ENCODE measurements around the gene WARS2. TPM values are rescaled to one million over a fixed set of nuclear protein-coding genes. Genes with fewer than 3 reads are reported as not detected.
"Not testable (repeated sequence)": the region's sequence is repeated elsewhere in the genome, so short reads cannot be mapped to it uniquely, and the experiment has no call there.

The WARS2 gene
- total RNA-seq, 1 donor = 23.9 TPM

- Histone ChIP-seq H3K4me1 (ENCODE audit: insufficient read depth, low read length) (peaks cover 17% of the 10 kb centered on the region), H3K9me3 (ENCODE audit: low read depth, low read length) (no peaks in the 10 kb centered on the region), H3K4me3 (ENCODE audit: insufficient read depth, low read length) (no peak overlapping the region), H3K27me3 (ENCODE audit: insufficient read depth, low read length) (no peaks in the 10 kb centered on the region), H3K79me2 (ENCODE audit: insufficient read depth, low read length) (peaks cover 17% of the 10 kb centered on the region), H3K36me3 (ENCODE audit: insufficient read depth, low read length) (no peaks in the 10 kb centered on the region), H4K20me1 (ENCODE audit: insufficient read depth, low read length) (no peaks in the 10 kb centered on the region), H2AFZ (ENCODE audit: low read length) (no peak overlapping the region), H3K4me2 (ENCODE audit: insufficient read depth, low read length) (no peak overlapping the region), H3K27ac (ENCODE audit: low read depth, low read length) (no peak overlapping the region)
- TF ChIP-seq CTCF (IDR thresholded peaks at IDR 0.05; ENCODE audit: extremely low read depth, low read depth, low read length) = no peak
- DNase-seq (ENCODE audit: insufficient read length, low spot score, missing footprints) = peak; percentile 43
Measured at GRCh38 chr1:119133987-119134386, 6.5 kb downstream of the WARS2 start.

GRCh38 chr1:119132179-119132578, 8.3 kb downstream of the WARS2 start:
- Histone ChIP-seq H4K20me1 (ENCODE audit: insufficient read depth, low read length) (no peaks in the 10 kb centered on the region), H3K27me3 (ENCODE audit: insufficient read depth, low read length) (no peaks in the 10 kb centered on the region), H3K27ac (ENCODE audit: low read depth, low read length) (no peak overlapping the region), H3K4me3 (ENCODE audit: insufficient read depth, low read length) (no peak overlapping the region), H3K4me1 (ENCODE audit: insufficient read depth, low read length) (peaks cover 17% of the 10 kb centered on the region), H3K9me3 (ENCODE audit: low read depth, low read length) (no peaks in the 10 kb centered on the region), H3K4me2 (ENCODE audit: insufficient read depth, low read length) (no peak overlapping the region), H3K36me3 (ENCODE audit: insufficient read depth, low read length) (no peaks in the 10 kb centered on the region), H2AFZ (ENCODE audit: low read length) (no peak overlapping the region), H3K79me2 (ENCODE audit: insufficient read depth, low read length) (peaks cover 11% of the 10 kb centered on the region)
- TF ChIP-seq CTCF (IDR thresholded peaks at IDR 0.05; ENCODE audit: extremely low read depth, low read depth, low read length) = no peak
- no peak for DNase-seq (ENCODE audit: insufficient read length, low spot score, missing footprints)

GRCh38 chr1:119125874-119126273, 14.6 kb downstream of the WARS2 start:
- TF ChIP-seq CTCF (IDR thresholded peaks at IDR 0.05; ENCODE audit: extremely low read depth, low read depth, low read length) = no peak
- Histone ChIP-seq H3K4me2 (ENCODE audit: insufficient read depth, low read length) (no peak overlapping the region), H3K27ac (ENCODE audit: low read depth, low read length) (no peak overlapping the region), H3K4me1 (ENCODE audit: insufficient read depth, low read length) (no peaks in the 10 kb centered on the region), H3K9me3 (ENCODE audit: low read depth, low read length) (no peaks in the 10 kb centered on the region), H2AFZ (ENCODE audit: low read length) (no peak overlapping the region), H3K36me3 (ENCODE audit: insufficient read depth, low read length) (no peaks in the 10 kb centered on the region), H3K4me3 (ENCODE audit: insufficient read depth, low read length) (no peak overlapping the region), H3K27me3 (ENCODE audit: insufficient read depth, low read length) (no peaks in the 10 kb centered on the region), H3K79me2 (ENCODE audit: insufficient read depth, low read length) (no peaks in the 10 kb centered on the region), H4K20me1 (ENCODE audit: insufficient read depth, low read length) (no peaks in the 10 kb centered on the region)
- no peak for DNase-seq (ENCODE audit: insufficient read length, low spot score, missing footprints)

GRCh38 chr1:119124764-119125163, 15.7 kb downstream of the WARS2 start:
- no peaks in the 10 kb centered on the region for H3K27me3 ChIP-seq (ENCODE audit: insufficient read depth, low read length)
- no peak overlapping the region for H3K4me3 ChIP-seq (ENCODE audit: insufficient read depth, low read length)
- no peak overlapping the region for H3K4me2 ChIP-seq (ENCODE audit: insufficient read depth, low read length)
- no peaks in the 10 kb centered on the region for H3K36me3 ChIP-seq (ENCODE audit: insufficient read depth, low read length)
- no peaks in the 10 kb centered on the region for H3K4me1 ChIP-seq (ENCODE audit: insufficient read depth, low read length)
- H2AFZ ChIP-seq (ENCODE audit: low read length) = no peak overlapping the region
- H3K27ac ChIP-seq (ENCODE audit: low read depth, low read length) = no peak overlapping the region
- no peak for DNase-seq (ENCODE audit: insufficient read length, low spot score, missing footprints)
- H3K9me3 ChIP-seq (ENCODE audit: low read depth, low read length) = no peaks in the 10 kb centered on the region
- TF ChIP-seq CTCF (IDR thresholded peaks at IDR 0.05; ENCODE audit: extremely low read depth, low read depth, low read length) = no peak
- H3K79me2 ChIP-seq (ENCODE audit: insufficient read depth, low read length) = no peaks in the 10 kb centered on the region
- no peaks in the 10 kb centered on the region for H4K20me1 ChIP-seq (ENCODE audit: insufficient read depth, low read length)

GRCh38 chr1:119121872-119122271, 18.6 kb downstream of the WARS2 start:
- H3K4me1 ChIP-seq (ENCODE audit: insufficient read depth, low read length); H3K27me3 ChIP-seq (ENCODE audit: insufficient read depth, low read length); H3K36me3 ChIP-seq (ENCODE audit: insufficient read depth, low read length); H4K20me1 ChIP-seq (ENCODE audit: insufficient read depth, low read length); H2AFZ ChIP-seq (ENCODE audit: low read length); DNase-seq (ENCODE audit: insufficient read length, low spot score, missing footprints); H3K4me2 ChIP-seq (ENCODE audit: insufficient read depth, low read length); H3K79me2 ChIP-seq (ENCODE audit: insufficient read depth, low read length); H3K9me3 ChIP-seq (ENCODE audit: low read depth, low read length); H3K4me3 ChIP-seq (ENCODE audit: insufficient read depth, low read length); H3K27ac ChIP-seq (ENCODE audit: low read depth, low read length): not testable (repeated sequence)

Measured in osteoblast (primary cell).